Activated CD8-positive, alpha-beta memory T cell treated with anti-CD3 and anti-CD28 coated beads for 24 hours (primary cell): ENCODE results near the gene CDT1.

Source experiments
- DNase-seq: peaks from one replicate; pipeline ENCODE4 v3.0.0-alpha.2; 2020

CDT1 gene

GRCh38 chr16:88840600-88841215 is 37.1 kb downstream of the CDT1 start:
- no peak for DNase-seq

GRCh38 chr16:88841521-88842307 is 38.1 kb downstream of the CDT1 start:
- no peak for DNase-seq

- no peak for DNase-seq
These were observed 38.7 kb downstream of the CDT1 start for GRCh38 chr16:88842308-88842756.

GRCh38 chr16:88842806-88843205 is 39.2 kb downstream of the CDT1 start:
- no peak for DNase-seq

- DNase-seq: no peak
These were observed 39.7 kb downstream of the CDT1 start for GRCh38 chr16:88843256-88843655.

GRCh38 chr16:88844419-88845036 is 40.9 kb downstream of the CDT1 start:
- DNase-seq: no peak

- DNase-seq: no peak
These were observed 42.5 kb downstream of the CDT1 start for GRCh38 chr16:88846088-88846487.

GRCh38 chr16:88847654-88848053 is 44.1 kb downstream of the CDT1 start:
- no peak for DNase-seq

GRCh38 chr16:88848557-88848956 is 45.0 kb downstream of the CDT1 start:
- DNase-seq: no peak

GRCh38 chr16:88850531-88851199 is 47.1 kb downstream of the CDT1 start:
- DNase-seq: no peak

GRCh38 chr16:88851616-88852015 is 48.0 kb downstream of the CDT1 start:
- DNase-seq: no peak

- DNase-seq: no peak
These were observed 49.8 kb downstream of the CDT1 start for GRCh38 chr16:88853325-88853941.

GRCh38 chr16:88854306-88855111 is 50.9 kb downstream of the CDT1 start:
- peak; percentile 65 for DNase-seq

GRCh38 chr16:88855176-88855575 is 51.6 kb downstream of the CDT1 start:
- DNase-seq: no peak

- DNase-seq: no peak
These were observed 52.1 kb downstream of the CDT1 start for GRCh38 chr16:88855736-88856121.

- peak; percentile 68 for DNase-seq
These were observed 52.7 kb downstream of the CDT1 start for GRCh38 chr16:88856122-88856827.

GRCh38 chr16:88856828-88857727 is 53.5 kb downstream of the CDT1 start, which contains the start of the genes GALNS and TRAPPC2L:
Gene GALNS, minus strand, starts transcription at chr16:88856947. Its CDS starts 70 bp downstream, at chr16:88856877.
Gene TRAPPC2L, plus strand, starts transcription at chr16:88857127. Its CDS starts 24 bp downstream, at chr16:88857151.
- DNase-seq: peak; percentile 100

- peak; percentile 88 for DNase-seq
These were observed 54.2 kb downstream of the CDT1 start for GRCh38 chr16:88857728-88858339.
